Mesendoderm (in vitro differentiated cells): Measurements from ENCODE around the gene RND1. TPM values are rescaled to one million over a fixed set of nuclear protein-coding genes. Genes with fewer than 3 reads are reported as not detected.

Source experiments
- DNase-seq: peaks from one replicate; pipeline ENCODE4 v3.0.0; 2013
- H2AK5ac ChIP-seq: 2 replicates; pipeline ENCODE4 v1.6.1; 2013; ENCODE audit warnings: low read length, inconsistent platforms
- H2BK120ac ChIP-seq: 2 replicates; pipeline ENCODE4 v1.6.1; 2013; ENCODE audit warnings: low read depth, mild to moderate bottlenecking, low read length, moderate library complexity, mixed read lengths
- H2BK15ac ChIP-seq: replicated peaks from 2 replicates; pipeline ENCODE4 v1.6.1; 2013; ENCODE audit warnings: low read depth, mild to moderate bottlenecking, moderate library complexity
- H2BK5ac ChIP-seq: 2 replicates; pipeline ENCODE4 v1.6.1; 2013; ENCODE audit warnings: low read length, inconsistent platforms
- H3K18ac ChIP-seq: 2 replicates; pipeline ENCODE4 v1.6.1; 2013; ENCODE audit warnings: mild to moderate bottlenecking, low read length, mixed read lengths
- H3K23ac ChIP-seq: one replicate; pipeline ENCODE4 v1.6.1; 2013; ENCODE audit warnings: low read length
- H3K27ac ChIP-seq: 2 replicates; pipeline ENCODE4 v1.5.1; 2013; ENCODE audit warnings: low read depth, mild to moderate bottlenecking, inconsistent platforms, low read length, moderate library complexity
- H3K27me3 ChIP-seq: 2 replicates; pipeline ENCODE4 v1.6.1; 2013; ENCODE audit warnings: low read length, control low read depth, mild to moderate bottlenecking, inconsistent platforms; ENCODE audit not compliant: insufficient read depth, poor library complexity
- H3K36me3 ChIP-seq: 2 replicates; pipeline ENCODE4 v1.6.1; 2013; ENCODE audit warnings: low read length, inconsistent platforms; ENCODE audit not compliant: control insufficient read depth, insufficient read depth
- H3K4ac ChIP-seq: one replicate; pipeline ENCODE4 v1.6.1; 2013; ENCODE audit warnings: low read depth, mild to moderate bottlenecking, low read length, moderate library complexity
- H3K4me1 ChIP-seq: 2 replicates; pipeline ENCODE4 v1.6.1; 2013; ENCODE audit warnings: low read depth, low read length, inconsistent platforms; ENCODE audit not compliant: control insufficient read depth
- H3K4me2 ChIP-seq: 2 replicates; pipeline ENCODE4 v1.6.1; 2013; ENCODE audit warnings: low read length
- H3K4me3 ChIP-seq: 2 replicates; pipeline ENCODE4 v1.5.1; 2013; ENCODE audit warnings: mild to moderate bottlenecking, low read length
- H3K56ac ChIP-seq: one replicate; pipeline ENCODE4 v1.6.1; 2013; ENCODE audit warnings: low read length
- H3K79me1 ChIP-seq: 2 replicates; pipeline ENCODE4 v1.6.1; 2013; ENCODE audit warnings: low read length, inconsistent platforms
- H3K79me2 ChIP-seq: 2 replicates; pipeline ENCODE4 v1.6.1; 2013; ENCODE audit warnings: mild to moderate bottlenecking, low read length; ENCODE audit not compliant: control insufficient read depth, insufficient read depth
- H3K9ac ChIP-seq: 2 replicates; pipeline ENCODE4 v1.6.1; 2013; ENCODE audit warnings: low read length, inconsistent platforms
- H4K5ac ChIP-seq: one replicate; pipeline ENCODE4 v1.6.1; 2013; ENCODE audit warnings: low read length
- H4K8ac ChIP-seq: one replicate; pipeline ENCODE4 v1.6.1; 2013; ENCODE audit warnings: low read depth, mild to moderate bottlenecking, control low read depth, low read length, moderate library complexity
- WGBS: extraction: QIAGEN DNeasy Blood & Tissue Kit; methylation state at CpG from one replicate; pipeline ENCODE4 v1.1.7; 2013; ENCODE audit warnings: low lambda C conversion rate, missing lambda C conversion rate; ENCODE audit not compliant: insufficient coverage; ENCODE audit errors: extremely low coverage; 5-methylcytosine and 5-hydroxymethylcytosine counted together
- small RNA-seq: library from polyadenylated mRNA; stranded (forward); fragments of <200 nt; extraction: miRNeasy Mini kit (QIAGEN cat#:217004); gene quantifications from one replicate; pipeline ENCODE3, GENCODE V24; 2013; ENCODE audit not compliant: insufficient read depth

The RND1 gene

GRCh38 chr12:48810903-48811431, 54.7 kb downstream of the RND1 start:
- H3K4me3 ChIP-seq = no peak overlapping the region
- H3K56ac ChIP-seq = peak overlapping the region; percentile 71
- no peak overlapping the region for H4K8ac ChIP-seq
- DNase-seq = peak; percentile 60
- WGBS = no CpG with 5 or more reads among the region's 5 CpGs
- no peak overlapping the region for H3K23ac ChIP-seq
- no peak overlapping the region for H3K4ac ChIP-seq
- H3K27me3 ChIP-seq = no peaks in the 10 kb centered on the region
- H3K36me3 ChIP-seq = no peaks in the 10 kb centered on the region
- no peak overlapping the region for H2BK5ac ChIP-seq
- no peak overlapping the region for H4K5ac ChIP-seq
- H3K79me1 ChIP-seq = no peaks in the 10 kb centered on the region
- no peaks in the 10 kb centered on the region for H3K79me2 ChIP-seq
- H3K9ac ChIP-seq = no peak overlapping the region
- no peaks in the 10 kb centered on the region for H3K4me1 ChIP-seq
- H3K27ac ChIP-seq = no peak overlapping the region
- H3K4me2 ChIP-seq = no peak overlapping the region
- no peak overlapping the region for H2AK5ac ChIP-seq
- H3K18ac ChIP-seq = no peak overlapping the region
- H2BK15ac ChIP-seq = no peak overlapping the region
- H2BK120ac ChIP-seq = no peak overlapping the region

- no peak overlapping the region for H3K18ac ChIP-seq
- no peak for DNase-seq
- H3K4me2 ChIP-seq = no peak overlapping the region
- no peak overlapping the region for H2BK120ac ChIP-seq
- H2AK5ac ChIP-seq = no peak overlapping the region
- H2BK5ac ChIP-seq = no peak overlapping the region
- no peak overlapping the region for H3K56ac ChIP-seq
- no peaks in the 10 kb centered on the region for H3K4me1 ChIP-seq
- H2BK15ac ChIP-seq = no peak overlapping the region
- H4K5ac ChIP-seq = no peak overlapping the region
- H3K79me1 ChIP-seq = no peaks in the 10 kb centered on the region
- WGBS = no CpG with 5 or more reads among the region's 3 CpGs
- H3K4me3 ChIP-seq = no peak overlapping the region
- H3K79me2 ChIP-seq = no peaks in the 10 kb centered on the region
- no peak overlapping the region for H4K8ac ChIP-seq
- no peak overlapping the region for H3K4ac ChIP-seq
- no peaks in the 10 kb centered on the region for H3K27me3 ChIP-seq
- no peak overlapping the region for H3K27ac ChIP-seq
- no peak overlapping the region for H3K23ac ChIP-seq
- no peaks in the 10 kb centered on the region for H3K36me3 ChIP-seq
- no peak overlapping the region for H3K9ac ChIP-seq
Measured at GRCh38 chr12:48807981-48808380, 57.7 kb downstream of the RND1 start.

Small RNAs within 50 kb of the gene (small RNA-seq; reads per million reads assigned to genes)
- gene AC073610.1 (not detected), gene RF00019 (not detected), gene RNU6-600P (not detected)
